HFF-Myc (cell line): ENCODE data around the gene ARPC1A.
"Not testable (repeated sequence)": the region's sequence is repeated elsewhere in the genome, so short reads cannot be mapped to it uniquely, and the experiment has no call there.

Source experiments
- DNase-seq: peaks from one replicate; pipeline ENCODE4 v3.0.0-alpha.2; 2011; ENCODE audit warnings: low read depth; ENCODE audit errors: extremely low read depth
- H3K4me3 ChIP-seq: replicated peaks from 2 replicates; pipeline ENCODE4 v1.5.1; 2011; ENCODE audit warnings: low read depth, mild to moderate bottlenecking, control low read depth, low read length
- TF ChIP-seq, protein P1 (sequence below): IDR thresholded peaks from 2 replicates; pipeline ENCODE4 v1.5.1; 2012; ENCODE audit warnings: mild to moderate bottlenecking, low read depth, low read length, control low read depth; ENCODE audit errors: missing control alignments

ARPC1A gene

DNA sequence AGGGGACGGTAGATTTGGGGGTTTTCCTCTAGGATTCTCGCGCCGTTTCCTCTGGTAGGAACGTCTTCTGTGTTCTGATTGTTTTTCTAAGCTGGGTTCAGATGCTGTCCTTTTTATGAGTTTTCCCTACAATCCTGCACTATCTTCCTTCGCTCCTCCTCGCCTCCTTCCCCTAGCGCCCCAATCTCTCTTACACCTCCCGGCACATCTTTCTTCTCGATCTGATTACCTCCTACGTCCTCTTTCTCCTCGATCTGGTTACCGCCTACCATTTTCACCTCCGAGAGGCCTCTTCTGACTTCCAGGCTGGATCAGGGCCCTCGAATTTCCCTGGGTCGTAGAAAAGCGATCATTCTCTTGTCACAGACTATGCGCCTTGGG, 83.5 kb downstream of the ARPC1A start:
- peak overlapping the region; percentile 99 for H3K4me3 ChIP-seq
- TF ChIP-seq, protein P1, sequence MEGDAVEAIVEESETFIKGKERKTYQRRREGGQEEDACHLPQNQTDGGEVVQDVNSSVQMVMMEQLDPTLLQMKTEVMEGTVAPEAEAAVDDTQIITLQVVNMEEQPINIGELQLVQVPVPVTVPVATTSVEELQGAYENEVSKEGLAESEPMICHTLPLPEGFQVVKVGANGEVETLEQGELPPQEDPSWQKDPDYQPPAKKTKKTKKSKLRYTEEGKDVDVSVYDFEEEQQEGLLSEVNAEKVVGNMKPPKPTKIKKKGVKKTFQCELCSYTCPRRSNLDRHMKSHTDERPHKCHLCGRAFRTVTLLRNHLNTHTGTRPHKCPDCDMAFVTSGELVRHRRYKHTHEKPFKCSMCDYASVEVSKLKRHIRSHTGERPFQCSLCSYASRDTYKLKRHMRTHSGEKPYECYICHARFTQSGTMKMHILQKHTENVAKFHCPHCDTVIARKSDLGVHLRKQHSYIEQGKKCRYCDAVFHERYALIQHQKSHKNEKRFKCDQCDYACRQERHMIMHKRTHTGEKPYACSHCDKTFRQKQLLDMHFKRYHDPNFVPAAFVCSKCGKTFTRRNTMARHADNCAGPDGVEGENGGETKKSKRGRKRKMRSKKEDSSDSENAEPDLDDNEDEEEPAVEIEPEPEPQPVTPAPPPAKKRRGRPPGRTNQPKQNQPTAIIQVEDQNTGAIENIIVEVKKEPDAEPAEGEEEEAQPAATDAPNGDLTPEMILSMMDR = no peak
- DNase-seq = no peak

GRCh38 chr7:99409806-99410205, 84.1 kb downstream of the ARPC1A start:
- peak overlapping the region; percentile 99 for H3K4me3 ChIP-seq
- TF ChIP-seq, protein P1 = no peak
- DNase-seq = no peak

DNA sequence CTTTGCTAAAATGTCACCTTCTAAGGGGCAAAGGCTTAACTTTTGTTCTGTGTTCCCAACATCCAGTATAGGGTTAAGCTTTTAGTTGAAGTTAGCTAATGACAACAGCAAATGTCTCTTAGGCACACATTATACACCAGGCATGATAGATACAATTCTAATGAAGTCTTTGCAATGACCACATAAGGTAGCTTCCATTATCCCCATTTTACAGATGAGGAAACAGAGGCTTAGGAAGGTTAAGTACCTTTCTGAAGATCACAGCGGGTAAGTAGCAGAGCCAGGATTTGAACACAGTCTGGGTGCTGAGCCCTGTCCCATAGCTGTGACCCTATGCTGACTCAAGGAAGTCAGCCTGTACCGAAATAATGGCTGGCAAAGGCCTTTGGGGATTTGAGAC, 84.9 kb downstream of the ARPC1A start:
- no peak for DNase-seq
- TF ChIP-seq, protein P1 = no peak
- H3K4me3 ChIP-seq = peak overlapping the region; percentile 99

GRCh38 chr7:99415513-99416127, 89.9 kb downstream of the ARPC1A start:
- not testable (repeated sequence) for H3K4me3 ChIP-seq, DNase-seq
- TF ChIP-seq, protein P1 = peak; percentile 68
